SK-N-SH (cell line): Measurements from ENCODE around the gene PSMB11.

Experiments
- CHD2 ChIP-seq: fragments of 150-350 bp; IDR thresholded peaks from 2 replicates; pipeline ENCODE4 v1.6.1; 2018; ENCODE audit warnings: low read length; ENCODE audit not compliant: partially characterized antibody
- CTCF ChIP-seq: fragments of 200-600 bp; sonication (generic); IDR thresholded peaks from 2 replicates; pipeline ENCODE4 v1.6.1; 2017; ENCODE audit warnings: antibody characterized with exemption, mild to moderate bottlenecking, moderate library complexity
- ELF1 ChIP-seq: IDR thresholded peaks from 2 replicates; pipeline ENCODE4 v1.4.0; 2012
- EP300 ChIP-seq, 2 experiments: IDR thresholded peaks; 2 replicates each; pipeline versions ENCODE4 v1.4.0 to v1.6.1; 2012; ENCODE audit warnings: borderline replicate concordance in 1 of 2, low read depth in 1 of 2, low read length in 1 of 2
- EZH2phosphoT487 ChIP-seq: fragments of 200-600 bp; sonication (generic); IDR thresholded peaks from 2 replicates; pipeline ENCODE4 v1.6.1; 2017; ENCODE audit warnings: low read depth, mixed run types, mild to moderate bottlenecking, antibody characterized with exemption, moderate library complexity, borderline replicate concordance
- FOXM1 ChIP-seq: IDR thresholded peaks from 2 replicates; pipeline ENCODE4 v1.4.0; 2012; ENCODE audit warnings: low read depth, mild to moderate bottlenecking
- GABPA ChIP-seq: IDR thresholded peaks from 2 replicates; pipeline ENCODE4 v1.4.0; 2012; ENCODE audit warnings: low read depth, mild to moderate bottlenecking
- IRF3 ChIP-seq: fragments of 150-350 bp; IDR thresholded peaks from 2 replicates; pipeline ENCODE4 v1.6.1; 2016; ENCODE audit warnings: mild to moderate bottlenecking, low read depth, low read length
- NFIC ChIP-seq: IDR thresholded peaks from 2 replicates; pipeline ENCODE4 v1.4.0; 2012; ENCODE audit warnings: borderline replicate concordance
- POLR2AphosphoS5 ChIP-seq: IDR thresholded peaks from 2 replicates; pipeline ENCODE4 v1.6.1; 2012; ENCODE audit warnings: low read depth, low read length
- RAD21 ChIP-seq: IDR thresholded peaks from 2 replicates; pipeline ENCODE4 v1.6.1; 2012; ENCODE audit warnings: mild to moderate bottlenecking, low read length
- REST ChIP-seq: IDR thresholded peaks from 2 replicates; pipeline ENCODE4 v1.6.1; 2012; ENCODE audit warnings: mild to moderate bottlenecking, low read depth, low read length, moderate library complexity
- SMC3 ChIP-seq: IDR thresholded peaks from 2 replicates; pipeline ENCODE4 v1.6.1; 2012; ENCODE audit warnings: low read depth, low read length, improper control_type of control experiment
- YY1 ChIP-seq: IDR thresholded peaks from 2 replicates; pipeline ENCODE4 v1.4.0; 2012; ENCODE audit warnings: low read depth, mild to moderate bottlenecking

GRCh38 chr14:23021889-23022442, 20.0 kb upstream of the PSMB11 start:
- TF ChIP-seq NFIC (no peak), CTCF (no peak), POLR2AphosphoS5 (no peak), ELF1 (no peak), FOXM1 (no peak), EP300 (IDR thresholded peaks at IDR 0.05; ENCODE audit: borderline replicate concordance in 1 of 2, low read depth in 1 of 2, low read length in 1 of 2) (no peak), GABPA (no peak), RAD21 (no peak), CHD2 (no peak), EZH2phosphoT487 (no peak), REST (no peak), IRF3 (no peak), SMC3 (no peak), YY1 (no peak)
